ENCODE results near the gene ART4.

Gene ART4

GRCh38 chr12:14811486-14811885 lies 31.8 kb downstream of the ART4 start:
- DNase-seq (ENCODE audit: low spot score) (no peak), FAIRE-seq (no peak)

GRCh38 chr12:14810953-14811483 lies 32.3 kb downstream of the ART4 start:
- FAIRE-seq, result peak; percentile 30

GRCh38 chr12:14810167-14810952 lies 33.0 kb downstream of the ART4 start:
- FAIRE-seq (no peak), DNase-seq (ENCODE audit: low spot score) (no peak)

More at GRCh38 chr12:14810953-14811483, 32.3 kb downstream of the ART4 start:
- DNase-seq (ENCODE audit: low spot score), result peak; percentile 49

- FAIRE-seq (no peak), DNase-seq (ENCODE audit: low spot score) (no peak)
Measured at GRCh38 chr12:14803830-14804160, 39.5 kb downstream of the ART4 start.

GRCh38 chr12:14803011-14803829 lies 40.1 kb downstream of the ART4 start, which contains the start of the genes C12orf60 and WBP11:
Gene C12orf60, plus strand, starts transcription at chr12:14803670. Its CDS starts 19,266 bp downstream, at chr12:14822936.
Gene WBP11, minus strand, starts transcription at chr12:14803478. Its CDS starts 2,095 bp downstream, at chr12:14801383.
- FAIRE-seq, result peak; percentile 88
- peak; percentile 97 for DNase-seq (ENCODE audit: low spot score)

GRCh38 chr12:14802721-14803010 lies 40.7 kb downstream of the ART4 start:
- DNase-seq (ENCODE audit: low spot score), result no peak
- no peak for FAIRE-seq

GRCh38 chr12:14802247-14802646 lies 41.1 kb downstream of the ART4 start:
- FAIRE-seq (no peak), DNase-seq (ENCODE audit: low spot score) (no peak)

- FAIRE-seq, result no peak
- DNase-seq (ENCODE audit: low spot score), result no peak
Measured at GRCh38 chr12:14795028-14795448, 48.3 kb downstream of the ART4 start.

GRCh38 chr12:14785568-14785967 lies 57.8 kb downstream of the ART4 start:
- DNase-seq (ENCODE audit: low spot score) (no peak), FAIRE-seq (no peak)

- FAIRE-seq (no peak), DNase-seq (ENCODE audit: low spot score) (no peak)
Measured at GRCh38 chr12:14784471-14784870, 58.9 kb downstream of the ART4 start.

- no peak for FAIRE-seq
- no peak for DNase-seq (ENCODE audit: low spot score)
Measured at GRCh38 chr12:14782756-14783155, 60.6 kb downstream of the ART4 start.

- FAIRE-seq, result no peak
- no peak for DNase-seq (ENCODE audit: low spot score)
Measured at GRCh38 chr12:14781563-14781962, 61.8 kb downstream of the ART4 start.

GRCh38 chr12:14780859-14781258 lies 62.5 kb downstream of the ART4 start:
- no peak for DNase-seq (ENCODE audit: low spot score)
- peak; percentile 17 for FAIRE-seq

- FAIRE-seq (no peak), DNase-seq (ENCODE audit: low spot score) (no peak)
Measured at GRCh38 chr12:14779834-14780233, 63.5 kb downstream of the ART4 start.

GRCh38 chr12:14777271-14777670 lies 66.1 kb downstream of the ART4 start:
- no peak for FAIRE-seq
- DNase-seq (ENCODE audit: low spot score), result no peak

- DNase-seq (ENCODE audit: low spot score) (no peak), FAIRE-seq (no peak)
Measured at GRCh38 chr12:14776236-14776961, 66.9 kb downstream of the ART4 start.

GRCh38 chr12:14775636-14775980 lies 67.7 kb downstream of the ART4 start:
- DNase-seq (ENCODE audit: low spot score), result no peak
- FAIRE-seq, result no peak

Measured in urothelium cell line (cell line).